ENCODE measurements around the gene PTGES. TPM values are rescaled to one million over a fixed set of nuclear protein-coding genes. Genes with fewer than 3 reads are reported as not detected.

The PTGES gene
- polyA plus RNA-seq, 1 of the 3 experiments (the other 2 are of a cell fraction), result 5.2 TPM

DNA sequence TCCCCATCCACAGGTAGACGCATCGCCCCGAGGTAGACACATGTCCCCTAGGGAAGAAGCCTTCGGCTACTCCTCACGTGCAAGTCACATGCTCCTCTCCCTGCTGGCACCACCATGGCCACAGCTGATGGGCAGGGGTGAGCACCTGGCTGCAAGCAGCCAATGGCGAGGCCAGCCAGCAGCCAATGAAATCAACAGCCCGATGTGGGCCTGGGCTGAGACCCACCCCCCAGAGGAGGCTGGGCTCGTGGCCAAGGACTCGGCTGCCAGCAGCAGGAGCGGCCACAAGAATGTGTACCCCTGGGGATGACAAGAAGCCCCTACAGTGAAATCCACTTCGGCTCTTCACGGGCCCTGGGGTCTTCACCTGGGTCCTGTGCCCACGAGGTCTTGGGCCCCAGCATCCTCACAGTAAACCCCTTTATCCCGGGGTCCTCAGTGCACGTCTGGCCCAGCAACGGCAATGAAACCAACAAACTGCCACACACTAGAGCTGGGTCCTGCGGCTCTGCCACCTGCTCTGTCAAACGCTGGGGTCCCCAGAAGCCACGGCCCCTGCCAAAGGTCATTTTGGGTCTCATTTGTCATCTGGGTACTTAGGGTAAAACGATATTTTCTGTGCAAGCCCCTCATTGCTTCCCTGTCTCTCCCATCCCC, 22.1 kb upstream of the PTGES start:
- H3K27ac ChIP-seq (ENCODE audit: low read depth in 2 of 2, low read length in 1 of 2), result no peak overlapping the region
- H3K4me2 ChIP-seq, result no peak overlapping the region
- no peaks in the 10 kb centered on the region for H4K20me1 ChIP-seq (ENCODE audit: insufficient read depth)
- no peak overlapping the region for H2AFZ ChIP-seq (ENCODE audit: low read depth)
- DNase-seq, result peak; percentile 44
- H3K9ac ChIP-seq, result no peak overlapping the region
- H3K79me2 ChIP-seq (ENCODE audit: insufficient read depth), result no peaks in the 10 kb centered on the region
- WGBS (ENCODE audit: low lambda C conversion rate), result 76% methylated on average over 12 of the region's 20 CpGs
- TF ChIP-seq GATA2 (CRISPR knock-in tag; IDR thresholded peaks at IDR 0.05) (no peak), FOXM1 (IDR thresholded peaks at IDR 0.05; ENCODE audit: low read depth) (no peak), RFX5 (IDR thresholded peaks at IDR 0.05; ENCODE audit: low read length) (no peak), FOXJ3 (CRISPR knock-in tag; IDR thresholded peaks at IDR 0.05) (no peak), TCF12 (IDR thresholded peaks at IDR 0.05) (no peak), RCOR1 (IDR thresholded peaks at IDR 0.05; ENCODE audit: low read length) (no peak), MEF2A (IDR thresholded peaks at IDR 0.05; ENCODE audit: borderline replicate concordance, low read depth) (no peak), FOSL2 (IDR thresholded peaks at IDR 0.05; ENCODE audit: borderline replicate concordance, low read depth) (no peak)
- TF ChIP-seq, protein P1, sequence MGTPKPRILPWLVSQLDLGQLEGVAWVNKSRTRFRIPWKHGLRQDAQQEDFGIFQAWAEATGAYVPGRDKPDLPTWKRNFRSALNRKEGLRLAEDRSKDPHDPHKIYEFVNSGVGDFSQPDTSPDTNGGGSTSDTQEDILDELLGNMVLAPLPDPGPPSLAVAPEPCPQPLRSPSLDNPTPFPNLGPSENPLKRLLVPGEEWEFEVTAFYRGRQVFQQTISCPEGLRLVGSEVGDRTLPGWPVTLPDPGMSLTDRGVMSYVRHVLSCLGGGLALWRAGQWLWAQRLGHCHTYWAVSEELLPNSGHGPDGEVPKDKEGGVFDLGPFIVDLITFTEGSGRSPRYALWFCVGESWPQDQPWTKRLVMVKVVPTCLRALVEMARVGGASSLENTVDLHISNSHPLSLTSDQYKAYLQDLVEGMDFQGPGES (IDR thresholded peaks at IDR 0.05; ENCODE audit: low read depth, low read length), result no peak
- TF ChIP-seq, protein P2, sequence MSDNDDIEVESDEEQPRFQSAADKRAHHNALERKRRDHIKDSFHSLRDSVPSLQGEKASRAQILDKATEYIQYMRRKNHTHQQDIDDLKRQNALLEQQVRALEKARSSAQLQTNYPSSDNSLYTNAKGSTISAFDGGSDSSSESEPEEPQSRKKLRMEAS (IDR thresholded peaks at IDR 0.05; ENCODE audit: low read depth), result no peak
- H3K9me2 ChIP-seq, result no peaks in the 10 kb centered on the region
- H3K4me3 ChIP-seq (ENCODE audit: low read depth in 2 of 2, low read length in 1 of 2), result no peak overlapping the region
- H3K9me3 ChIP-seq, result no peaks in the 10 kb centered on the region
- H3K27me3 ChIP-seq (ENCODE audit: insufficient read depth), result no peaks in the 10 kb centered on the region
- H3F3A ChIP-seq (replicated peaks; ENCODE audit: insufficient read depth), result no peaks in the 10 kb centered on the region
- peaks cover 4 to 6% of the 10 kb centered on the region in 2 experiments; a peak in 1 of 4 replicates for H3K4me1 ChIP-seq (ENCODE audit: control insufficient read depth in 1 of 2, insufficient read depth in 2 of 2, low read depth in 1 of 2, low read length in 1 of 2)
- ChIA-PET CTCF (interaction anchor here (0.8 to 19.6 kb wide), 8 partner anchors 8 to 135 kb away, joined by 3 to 356 read pairs (median 5); no protein-coding TSS in a partner anchor), POLR2A (no interaction called here)
- H3K36me3 ChIP-seq (replicated peaks in 1 of 2; ENCODE audit: control insufficient read depth in 1 of 2, insufficient read depth in 2 of 2, low read length in 1 of 2), result no peaks in the 10 kb centered on the region

DNA sequence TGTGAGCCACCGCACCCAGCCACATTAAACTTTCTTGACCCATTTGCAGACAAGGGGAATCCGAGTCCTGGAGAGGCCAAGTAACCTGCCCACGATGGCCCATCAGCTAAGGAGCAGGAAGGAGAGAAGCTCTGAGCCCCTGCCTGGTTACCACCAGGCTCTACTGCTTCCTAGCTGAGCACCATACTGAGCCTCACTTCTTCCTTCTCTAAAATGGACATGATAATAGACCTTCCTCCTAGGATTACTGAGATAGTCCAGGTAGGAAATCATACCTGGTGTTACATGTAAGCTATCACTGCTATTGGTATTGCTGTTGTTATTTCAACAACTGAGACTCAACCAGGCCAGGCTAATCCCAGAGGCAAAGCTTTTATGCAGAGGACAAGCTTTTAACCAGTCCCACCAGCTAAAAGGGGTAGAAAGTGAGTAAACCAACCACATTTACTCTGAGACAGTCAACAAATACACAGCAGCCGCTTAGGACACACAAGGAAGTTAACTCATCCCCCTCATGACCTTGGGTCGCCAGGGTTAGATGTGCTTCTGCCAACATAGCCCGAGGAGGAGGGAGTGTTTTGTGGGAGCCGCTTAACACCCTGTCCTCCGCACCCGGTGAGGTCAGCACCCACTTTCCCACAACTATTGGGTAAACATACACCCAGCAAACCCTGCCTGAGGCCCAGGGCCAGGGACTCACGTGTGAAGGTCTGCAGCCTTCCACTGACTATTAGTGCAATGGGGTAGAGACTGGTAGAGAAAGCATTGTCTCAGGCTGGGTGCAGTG, 20.6 kb upstream of the PTGES start:
- Histone ChIP-seq H3K4me1 (ENCODE audit: control insufficient read depth in 1 of 2, insufficient read depth in 2 of 2, low read depth in 1 of 2, low read length in 1 of 2) (peaks cover 4 to 6% of the 10 kb centered on the region in 2 experiments; a peak in 1 of 4 replicates), H3K79me2 (ENCODE audit: insufficient read depth) (no peaks in the 10 kb centered on the region), H3K27me3 (ENCODE audit: insufficient read depth) (no peaks in the 10 kb centered on the region), H3F3A (replicated peaks; ENCODE audit: insufficient read depth) (no peaks in the 10 kb centered on the region), H3K9me2 (no peaks in the 10 kb centered on the region), H3K4me2 (no peak overlapping the region), H3K9ac (no peak overlapping the region), H3K9me3 (no peaks in the 10 kb centered on the region), H2AFZ (ENCODE audit: low read depth) (no peak overlapping the region), H3K36me3 (replicated peaks in 1 of 2; ENCODE audit: control insufficient read depth in 1 of 2, insufficient read depth in 2 of 2, low read length in 1 of 2) (no peaks in the 10 kb centered on the region), H3K4me3 (ENCODE audit: low read depth in 2 of 2, low read length in 1 of 2) (no peak overlapping the region), H4K20me1 (ENCODE audit: insufficient read depth) (no peaks in the 10 kb centered on the region), H3K27ac (ENCODE audit: low read depth in 2 of 2, low read length in 1 of 2) (no peak overlapping the region)
- no peak for DNase-seq
- WGBS (ENCODE audit: low lambda C conversion rate), result 68% methylated on average over 6 of the region's 10 CpGs
- TF ChIP-seq FOSL2 (IDR thresholded peaks at IDR 0.05; ENCODE audit: borderline replicate concordance, low read depth), result no peak
- TF ChIP-seq FOXM1 (IDR thresholded peaks at IDR 0.05; ENCODE audit: low read depth), result no peak
- TF ChIP-seq RFX5 (IDR thresholded peaks at IDR 0.05; ENCODE audit: low read length), result no peak
- no peak for TF ChIP-seq SMC3 (IDR thresholded peaks at IDR 0.05; ENCODE audit: low read depth, low read length)
- no peak for TF ChIP-seq GABPA (IDR thresholded peaks at IDR 0.05; ENCODE audit: low read depth)
- ChIA-PET CTCF (interaction anchor here (0.8 to 2.0 kb wide), 6 partner anchors 10 to 153 kb away, joined by 3 to 15 read pairs (median 4); partner anchors contain the start of gene C9orf50), POLR2A (no interaction called here)

Data from SK-N-SH (cell line).